Measurements from ENCODE around the gene COL15A1. TPM values are rescaled to one million over a fixed set of nuclear protein-coding genes. Genes with fewer than 3 reads are reported as not detected.

Gene COL15A1
- total RNA-seq, 1 experiment from 2014 or later: 0.04 TPM

DNA sequence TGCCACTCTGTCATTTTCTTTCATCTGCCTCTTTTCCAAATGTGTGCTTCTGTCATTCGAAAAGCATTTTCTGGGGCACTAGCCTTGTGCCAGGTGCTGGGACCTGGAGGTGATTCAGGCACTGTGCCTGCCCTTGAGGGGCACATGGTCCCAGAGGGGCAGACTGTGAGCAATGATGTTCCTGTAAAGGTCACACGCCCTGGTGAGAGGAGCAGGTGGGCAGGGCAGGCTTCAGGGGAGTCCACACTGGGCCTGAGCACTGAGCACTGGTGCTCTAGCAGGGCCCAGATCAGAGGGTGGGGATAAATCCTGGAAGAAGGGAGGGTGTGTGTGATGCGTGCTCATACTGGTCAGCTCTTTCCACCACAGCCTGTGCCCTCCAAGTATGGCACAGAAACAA is 77.8 kb downstream of the COL15A1 start:
- Histone ChIP-seq H3K36me3 (ENCODE audit: insufficient read depth, low read length, poor library complexity, severe bottlenecking) (no peaks in the 10 kb centered on the region), H3K9me3 (ENCODE audit: low read depth, low read length, poor library complexity, severe bottlenecking) (no peaks in the 10 kb centered on the region), H3K27ac (ENCODE audit: low read depth, low read length, poor library complexity, severe bottlenecking) (no peak overlapping the region), H3K4me3 (ENCODE audit: low read depth, low read length, poor library complexity, severe bottlenecking) (no peak overlapping the region), H3K27me3 (replicated peaks; ENCODE audit: insufficient read depth, low read depth, low read length, poor library complexity) (no peaks in the 10 kb centered on the region), H3K4me1 (ENCODE audit: insufficient read depth, low read length, poor library complexity, severe bottlenecking) (no peaks in the 10 kb centered on the region)
- intact Hi-C loops (cut with micrococcal nuclease; ENCODE audit: unreplicated experiment): no loop called here
- no peak for DNase-seq (ENCODE audit: low spot score)
- no peak for TF ChIP-seq EZH2 (IDR thresholded peaks at IDR 0.05; ENCODE audit: borderline replicate concordance, low read depth, low read length, poor library complexity, severe bottlenecking)
- TF ChIP-seq, protein P1, sequence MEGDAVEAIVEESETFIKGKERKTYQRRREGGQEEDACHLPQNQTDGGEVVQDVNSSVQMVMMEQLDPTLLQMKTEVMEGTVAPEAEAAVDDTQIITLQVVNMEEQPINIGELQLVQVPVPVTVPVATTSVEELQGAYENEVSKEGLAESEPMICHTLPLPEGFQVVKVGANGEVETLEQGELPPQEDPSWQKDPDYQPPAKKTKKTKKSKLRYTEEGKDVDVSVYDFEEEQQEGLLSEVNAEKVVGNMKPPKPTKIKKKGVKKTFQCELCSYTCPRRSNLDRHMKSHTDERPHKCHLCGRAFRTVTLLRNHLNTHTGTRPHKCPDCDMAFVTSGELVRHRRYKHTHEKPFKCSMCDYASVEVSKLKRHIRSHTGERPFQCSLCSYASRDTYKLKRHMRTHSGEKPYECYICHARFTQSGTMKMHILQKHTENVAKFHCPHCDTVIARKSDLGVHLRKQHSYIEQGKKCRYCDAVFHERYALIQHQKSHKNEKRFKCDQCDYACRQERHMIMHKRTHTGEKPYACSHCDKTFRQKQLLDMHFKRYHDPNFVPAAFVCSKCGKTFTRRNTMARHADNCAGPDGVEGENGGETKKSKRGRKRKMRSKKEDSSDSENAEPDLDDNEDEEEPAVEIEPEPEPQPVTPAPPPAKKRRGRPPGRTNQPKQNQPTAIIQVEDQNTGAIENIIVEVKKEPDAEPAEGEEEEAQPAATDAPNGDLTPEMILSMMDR (conservative IDR thresholded peaks at IDR 0.05; ENCODE audit: low read depth, low read length): no peak
- ChIA-PET POLR2A (ENCODE audit: low non-redundant PET) (no interaction called here), CTCF (no interaction called here)
- no TSS peak for BruUV-seq (replicated peaks)

DNA sequence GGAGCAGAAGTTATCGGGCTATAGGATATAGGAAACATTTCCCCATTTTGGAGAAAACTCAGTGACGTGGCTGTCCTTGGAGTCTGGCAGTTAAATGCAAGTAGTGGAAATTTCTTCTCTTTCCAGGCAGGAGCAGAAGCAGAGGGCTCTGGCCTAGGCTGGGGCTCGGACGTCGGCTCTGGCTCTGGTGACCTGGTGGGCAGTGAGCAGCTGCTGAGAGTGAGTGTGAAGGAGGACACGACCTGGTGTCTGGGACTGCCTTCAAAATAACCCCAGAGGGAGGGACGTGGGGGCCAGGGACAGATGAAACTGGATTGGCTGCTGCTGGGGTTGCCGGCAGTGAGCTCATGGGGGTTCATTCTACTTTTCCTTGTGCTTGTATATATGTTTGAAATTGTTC is 79.5 kb downstream of the COL15A1 start:
- Histone ChIP-seq H3K4me1 (ENCODE audit: insufficient read depth, low read length, poor library complexity, severe bottlenecking) (no peaks in the 10 kb centered on the region), H3K36me3 (ENCODE audit: insufficient read depth, low read length, poor library complexity, severe bottlenecking) (no peaks in the 10 kb centered on the region), H3K9me3 (ENCODE audit: low read depth, low read length, poor library complexity, severe bottlenecking) (no peaks in the 10 kb centered on the region), H3K27me3 (replicated peaks; ENCODE audit: insufficient read depth, low read depth, low read length, poor library complexity) (no peaks in the 10 kb centered on the region), H3K27ac (ENCODE audit: low read depth, low read length, poor library complexity, severe bottlenecking) (no peak overlapping the region), H3K4me3 (ENCODE audit: low read depth, low read length, poor library complexity, severe bottlenecking) (no peak overlapping the region)
- TF ChIP-seq, protein P1 (conservative IDR thresholded peaks at IDR 0.05; ENCODE audit: low read depth, low read length): no peak
- TF ChIP-seq EZH2 (IDR thresholded peaks at IDR 0.05; ENCODE audit: borderline replicate concordance, low read depth, low read length, poor library complexity, severe bottlenecking): no peak
- ChIA-PET CTCF (no interaction called here), POLR2A (ENCODE audit: low non-redundant PET) (no interaction called here)
- intact Hi-C loops (cut with micrococcal nuclease; ENCODE audit: unreplicated experiment): no loop called here
- no peak for DNase-seq (ENCODE audit: low spot score)
- BruUV-seq (replicated peaks): no TSS peak

DNA sequence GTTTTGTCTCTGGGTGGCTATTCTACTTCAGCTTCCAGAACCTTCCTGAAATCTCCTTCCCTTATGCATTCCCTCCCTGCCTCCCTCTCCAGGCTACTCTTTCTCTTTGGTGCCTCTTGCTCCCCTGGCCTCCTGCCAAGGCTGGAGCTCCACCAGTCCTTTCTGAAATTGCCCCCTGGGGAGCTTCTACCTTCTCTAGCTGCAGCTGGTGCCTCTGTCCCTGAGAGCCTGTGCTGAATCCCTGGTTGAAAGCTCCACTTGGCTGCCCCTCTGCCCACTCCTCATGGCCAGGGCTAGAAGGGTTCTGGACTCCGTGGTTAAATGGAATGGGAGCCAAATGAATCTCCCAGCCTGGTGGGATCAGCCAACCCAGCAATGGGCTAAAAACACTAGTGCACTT is 80.1 kb downstream of the COL15A1 start:
- no peaks in the 10 kb centered on the region for H3K9me3 ChIP-seq (ENCODE audit: low read depth, low read length, poor library complexity, severe bottlenecking)
- TF ChIP-seq, protein P1 (conservative IDR thresholded peaks at IDR 0.05; ENCODE audit: low read depth, low read length): no peak
- no peak for TF ChIP-seq EZH2 (IDR thresholded peaks at IDR 0.05; ENCODE audit: borderline replicate concordance, low read depth, low read length, poor library complexity, severe bottlenecking)
- H3K36me3 ChIP-seq (ENCODE audit: insufficient read depth, low read length, poor library complexity, severe bottlenecking): no peaks in the 10 kb centered on the region
- CTCF ChIA-PET: no interaction called here
- H3K27me3 ChIP-seq (replicated peaks; ENCODE audit: insufficient read depth, low read depth, low read length, poor library complexity): no peaks in the 10 kb centered on the region
- H3K4me3 ChIP-seq (ENCODE audit: low read depth, low read length, poor library complexity, severe bottlenecking): no peak overlapping the region
- no TSS peak for BruUV-seq (replicated peaks)
- intact Hi-C loops (cut with micrococcal nuclease; ENCODE audit: unreplicated experiment): no loop called here
- H3K4me1 ChIP-seq (ENCODE audit: insufficient read depth, low read length, poor library complexity, severe bottlenecking): no peaks in the 10 kb centered on the region
- DNase-seq (ENCODE audit: low spot score): peak; percentile 76
- POLR2A ChIA-PET (ENCODE audit: low non-redundant PET): no interaction called here
- no peak overlapping the region for H3K27ac ChIP-seq (ENCODE audit: low read depth, low read length, poor library complexity, severe bottlenecking)

Measured in A673 (cell line).